H9 (cell line): ENCODE results near the gene ZBTB8A. TPM values are rescaled to one million over a fixed set of nuclear protein-coding genes. Genes with fewer than 3 reads are reported as not detected.

Source experiments
- DNase-seq: peaks from one replicate; pipeline ENCODE4 v3.0.0-alpha.2; 2017
- H2AFZ ChIP-seq: one replicate; pipeline ENCODE4 v1.6.1; 2013; ENCODE audit warnings: mild to moderate bottlenecking, low read length, control low read depth, moderate library complexity
- H2AK5ac ChIP-seq: 2 replicates; pipeline ENCODE4 v1.6.1; 2013; ENCODE audit warnings: low read length, control low read depth, mixed read lengths; ENCODE audit not compliant: insufficient read length
- H2BK120ac ChIP-seq: one replicate; pipeline ENCODE4 v1.6.1; 2013; ENCODE audit warnings: low read depth, mild to moderate bottlenecking, low read length, control low read depth, inconsistent platforms; ENCODE audit not compliant: poor library complexity, severe bottlenecking
- H2BK12ac ChIP-seq: 2 replicates; pipeline ENCODE4 v1.6.1; 2013; ENCODE audit warnings: low read length, control low read depth, mixed read lengths, low read depth; ENCODE audit not compliant: insufficient read length
- H2BK15ac ChIP-seq: 2 replicates; pipeline ENCODE4 v1.6.1; 2013; ENCODE audit warnings: low read depth, low read length, control low read depth
- H2BK20ac ChIP-seq: one replicate; pipeline ENCODE4 v1.6.1; 2013; ENCODE audit warnings: low read depth, mild to moderate bottlenecking, low read length, control low read depth, inconsistent platforms; ENCODE audit not compliant: poor library complexity, severe bottlenecking
- H2BK5ac ChIP-seq: 2 replicates; pipeline ENCODE4 v1.6.1; 2013; ENCODE audit warnings: low read length, control low read depth, mixed read lengths; ENCODE audit not compliant: insufficient read length
- H3K14ac ChIP-seq: 2 replicates; pipeline ENCODE4 v1.6.1; 2013; ENCODE audit warnings: low read length, control low read depth; ENCODE audit not compliant: insufficient read depth
- H3K18ac ChIP-seq: 2 replicates; pipeline ENCODE4 v1.6.1; 2013; ENCODE audit warnings: low read depth, mild to moderate bottlenecking, mixed read lengths, low read length, control low read depth; ENCODE audit not compliant: insufficient read length
- H3K23ac ChIP-seq: 2 replicates; pipeline ENCODE4 v1.6.1; 2013; ENCODE audit warnings: low read length, control low read depth, mixed read lengths, low read depth; ENCODE audit not compliant: insufficient read length
- H3K23me2 ChIP-seq: 2 replicates; pipeline ENCODE4 v1.6.1; 2013; ENCODE audit warnings: low read depth, mild to moderate bottlenecking, mixed read lengths, low read length, control low read depth; ENCODE audit not compliant: insufficient read length, poor library complexity, severe bottlenecking
- H3K27ac ChIP-seq: 2 replicates; pipeline ENCODE4 v1.5.1; 2013; ENCODE audit warnings: low read length, control low read depth, mixed read lengths, low read depth; ENCODE audit not compliant: insufficient read length
- H3K27me3 ChIP-seq: 2 replicates; pipeline ENCODE4 v1.6.1; 2013; ENCODE audit warnings: low read length, control low read depth, inconsistent platforms; ENCODE audit not compliant: insufficient read depth
- H3K4ac ChIP-seq: 2 replicates; pipeline ENCODE4 v1.6.1; 2013; ENCODE audit warnings: low read depth, mild to moderate bottlenecking, control low read depth, inconsistent platforms, low read length, moderate library complexity
- H3K4me1 ChIP-seq: 2 replicates; pipeline ENCODE4 v1.6.1; 2013; ENCODE audit warnings: low read length, control low read depth, inconsistent platforms; ENCODE audit not compliant: insufficient read depth
- H3K4me2 ChIP-seq: 2 replicates; pipeline ENCODE4 v1.6.1; 2013; ENCODE audit warnings: low read length, control low read depth, mixed read lengths; ENCODE audit not compliant: insufficient read length, insufficient read depth
- H3K56ac ChIP-seq: 2 replicates; pipeline ENCODE4 v1.6.1; 2013; ENCODE audit warnings: low read depth, mild to moderate bottlenecking, mixed read lengths, low read length, control low read depth; ENCODE audit not compliant: insufficient read length
- H3K79me1 ChIP-seq: 2 replicates; pipeline ENCODE4 v1.6.1; 2013; ENCODE audit warnings: low read depth, mild to moderate bottlenecking, moderate library complexity, low read length, control low read depth, inconsistent platforms; ENCODE audit not compliant: insufficient read depth, poor library complexity, severe bottlenecking
- H3K79me2 ChIP-seq: 2 replicates; pipeline ENCODE4 v1.6.1; 2013; ENCODE audit warnings: low read length, control low read depth, inconsistent platforms; ENCODE audit not compliant: insufficient read depth
- H3K9ac ChIP-seq: 2 replicates; pipeline ENCODE4 v1.6.1; 2013; ENCODE audit warnings: low read length, control low read depth, mixed read lengths; ENCODE audit not compliant: insufficient read length; ENCODE audit errors: extremely low read depth
- H3K9me3 ChIP-seq: one replicate; pipeline ENCODE4 v1.6.1; 2013; ENCODE audit warnings: low read depth, low read length, inconsistent platforms; ENCODE audit not compliant: control insufficient read depth
- H3T11ph ChIP-seq: one replicate; pipeline ENCODE4 v1.6.1; 2013; ENCODE audit warnings: mild to moderate bottlenecking, low read length, control low read depth, inconsistent platforms
- H4K20me1 ChIP-seq: one replicate; pipeline ENCODE4 v1.6.1; 2013; ENCODE audit not compliant: control insufficient read depth, insufficient read length, insufficient read depth
- H4K5ac ChIP-seq: 2 replicates; pipeline ENCODE4 v1.6.1; 2013; ENCODE audit warnings: low read depth, mild to moderate bottlenecking, mixed read lengths, low read length, control low read depth; ENCODE audit not compliant: insufficient read length
- H4K8ac ChIP-seq: replicated peaks from 2 replicates; pipeline ENCODE4 v1.6.1; 2013; ENCODE audit warnings: low read length, control low read depth, mixed read lengths, low read depth; ENCODE audit not compliant: insufficient read length
- H4K91ac ChIP-seq: 2 replicates; pipeline ENCODE4 v1.6.1; 2013; ENCODE audit warnings: low read depth, mild to moderate bottlenecking, moderate library complexity, mixed read lengths, low read length, control low read depth; ENCODE audit not compliant: insufficient read length
- H3K27ac Mint-ChIP-seq, 3 experiments: 2 replicates in 2 of 3; 3 replicates in 1 of 3; pipeline ENCODE4 v1.8.0; 2020 to 2021; ENCODE audit warnings: mixed read lengths in 3 of 3, mild to moderate bottlenecking in 1 of 3, moderate library complexity in 1 of 3
- H3K27me3 Mint-ChIP-seq: 2 replicates; pipeline ENCODE4 v1.8.0; 2021; ENCODE audit warnings: low read depth, mild to moderate bottlenecking, moderate library complexity, mixed read lengths
- H3K36me3 Mint-ChIP-seq, 3 experiments: 2 replicates in 2 of 3; 3 replicates in 1 of 3; pipeline ENCODE4 v1.8.0; 2020 to 2021; ENCODE audit warnings: low read depth in 3 of 3, mixed read lengths in 3 of 3; ENCODE audit not compliant: insufficient read depth in 1 of 3
- H3K4me1 Mint-ChIP-seq, 2 experiments: 2 replicates each; pipeline ENCODE4 v1.8.0; 2020; ENCODE audit warnings: mixed read lengths in 2 of 2
- H3K4me3 Mint-ChIP-seq, 2 experiments: 2 replicates in 1 of 2; 3 replicates in 1 of 2; pipeline ENCODE4 v1.8.0; 2020 to 2021; ENCODE audit warnings: mild to moderate bottlenecking in 2 of 2, mixed read lengths in 2 of 2, moderate library complexity in 1 of 2
- H3K9me3 Mint-ChIP-seq, 2 experiments: 2 replicates in 1 of 2; 3 replicates in 1 of 2; pipeline ENCODE4 v1.8.0; 2020; ENCODE audit warnings: mild to moderate bottlenecking in 2 of 2, mixed read lengths in 2 of 2, moderate library complexity in 1 of 2
- WGBS: extraction: QIAGEN DNeasy Blood & Tissue Kit; methylation state at CpG from one replicate; pipeline ENCODE4 v1.1.7; 2013; ENCODE audit warnings: missing lambda C conversion rate, low lambda C conversion rate, mixed read lengths; ENCODE audit not compliant: insufficient read length; ENCODE audit errors: extremely low coverage; 5-methylcytosine and 5-hydroxymethylcytosine counted together
- total RNA-seq: library from RNA; stranded (reverse); gene quantifications from 2 replicates; pipeline ENCODE4 v1.2.1, GENCODE V29; 2021
- TF ChIP-seq, protein P1 (sequence below): fragments of 200-600 bp; sonication (generic); conservative IDR thresholded peaks from 3 replicates; pipeline ENCODE4 v1.8.0; 2021; ENCODE audit warnings: antibody characterized with exemption, mild to moderate bottlenecking

ZBTB8A gene
- total RNA-seq, 1 experiment from 2014 or later = 11.3 TPM

- H3K4ac ChIP-seq = no peak overlapping the region
- no peak overlapping the region for H3K4me2 ChIP-seq
- H3K9me3 Mint-ChIP-seq = no peaks in the 10 kb centered on the region
- no peaks in the 10 kb centered on the region for H4K20me1 ChIP-seq
- no peak overlapping the region for H2BK5ac ChIP-seq
- H2AK5ac ChIP-seq = no peak overlapping the region
- no peak overlapping the region for H3K18ac ChIP-seq
- DNase-seq = no peak
- H3K14ac ChIP-seq = no peak overlapping the region
- H3K27me3 Mint-ChIP-seq = no peaks in the 10 kb centered on the region
- H4K8ac ChIP-seq = no peak overlapping the region
- no peak overlapping the region for H2BK12ac ChIP-seq
- no peak overlapping the region for H2BK15ac ChIP-seq
- no peaks in the 10 kb centered on the region for H3K4me1 ChIP-seq
- no peaks in the 10 kb centered on the region for H3K79me1 ChIP-seq
- no peak overlapping the region for H3K27ac ChIP-seq
- no peak overlapping the region for H2AFZ ChIP-seq
- H3K23ac ChIP-seq = no peak overlapping the region
- no peak overlapping the region for H3T11ph ChIP-seq
- H3K27me3 ChIP-seq = no peaks in the 10 kb centered on the region
- H3K27ac Mint-ChIP-seq = no peak overlapping the region
- no peak overlapping the region for H4K91ac ChIP-seq
- no peaks in the 10 kb centered on the region for H3K79me2 ChIP-seq
- TF ChIP-seq, protein P1, sequence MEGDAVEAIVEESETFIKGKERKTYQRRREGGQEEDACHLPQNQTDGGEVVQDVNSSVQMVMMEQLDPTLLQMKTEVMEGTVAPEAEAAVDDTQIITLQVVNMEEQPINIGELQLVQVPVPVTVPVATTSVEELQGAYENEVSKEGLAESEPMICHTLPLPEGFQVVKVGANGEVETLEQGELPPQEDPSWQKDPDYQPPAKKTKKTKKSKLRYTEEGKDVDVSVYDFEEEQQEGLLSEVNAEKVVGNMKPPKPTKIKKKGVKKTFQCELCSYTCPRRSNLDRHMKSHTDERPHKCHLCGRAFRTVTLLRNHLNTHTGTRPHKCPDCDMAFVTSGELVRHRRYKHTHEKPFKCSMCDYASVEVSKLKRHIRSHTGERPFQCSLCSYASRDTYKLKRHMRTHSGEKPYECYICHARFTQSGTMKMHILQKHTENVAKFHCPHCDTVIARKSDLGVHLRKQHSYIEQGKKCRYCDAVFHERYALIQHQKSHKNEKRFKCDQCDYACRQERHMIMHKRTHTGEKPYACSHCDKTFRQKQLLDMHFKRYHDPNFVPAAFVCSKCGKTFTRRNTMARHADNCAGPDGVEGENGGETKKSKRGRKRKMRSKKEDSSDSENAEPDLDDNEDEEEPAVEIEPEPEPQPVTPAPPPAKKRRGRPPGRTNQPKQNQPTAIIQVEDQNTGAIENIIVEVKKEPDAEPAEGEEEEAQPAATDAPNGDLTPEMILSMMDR = no peak
- H3K56ac ChIP-seq = no peak overlapping the region
- H3K4me3 Mint-ChIP-seq = no peak overlapping the region
- H3K9ac ChIP-seq = no peak overlapping the region
- no peak overlapping the region for H2BK20ac ChIP-seq
- no peaks in the 10 kb centered on the region for H3K9me3 ChIP-seq
- H3K4me1 Mint-ChIP-seq = no peaks in the 10 kb centered on the region
- no CpG with 5 or more reads among the region's 9 CpGs for WGBS
- H2BK120ac ChIP-seq = no peak overlapping the region
- H3K36me3 Mint-ChIP-seq = peaks cover 13 to 51% (median 37%) of the 10 kb centered on the region in 3 experiments; a peak in 6 of 7 replicates
- H4K5ac ChIP-seq = no peak overlapping the region
- no peaks in the 10 kb centered on the region for H3K23me2 ChIP-seq
These were observed 53.7 kb downstream of the ZBTB8A start for GRCh38 chr1:32592943-32593342.
